T47D (cell line): ENCODE data around the gene KHNYN.
"Not testable (repeated sequence)": the region's sequence is repeated elsewhere in the genome, so short reads cannot be mapped to it uniquely, and the experiment has no call there.

Source experiments
- DNase-seq, 2 experiments: peaks; one replicate each; pipeline versions ENCODE4 v3.0.0 to v3.0.0-alpha.2; 2011 to 2012; ENCODE audit warnings: low read depth in 1 of 2, low spot score in 1 of 2
- JUND ChIP-seq: IDR thresholded peaks from 2 replicates; pipeline ENCODE4 v1.6.1; 2012; ENCODE audit warnings: low read depth
- in situ Hi-C: cut with HindIII; loops from 2 replicates; pipeline ENCODE4 v1.10.0; 2016; ENCODE audit warnings: low sequenced_read_pairs, low pct_unique_long_range_greater_than_20kb

The KHNYN gene

DNA sequence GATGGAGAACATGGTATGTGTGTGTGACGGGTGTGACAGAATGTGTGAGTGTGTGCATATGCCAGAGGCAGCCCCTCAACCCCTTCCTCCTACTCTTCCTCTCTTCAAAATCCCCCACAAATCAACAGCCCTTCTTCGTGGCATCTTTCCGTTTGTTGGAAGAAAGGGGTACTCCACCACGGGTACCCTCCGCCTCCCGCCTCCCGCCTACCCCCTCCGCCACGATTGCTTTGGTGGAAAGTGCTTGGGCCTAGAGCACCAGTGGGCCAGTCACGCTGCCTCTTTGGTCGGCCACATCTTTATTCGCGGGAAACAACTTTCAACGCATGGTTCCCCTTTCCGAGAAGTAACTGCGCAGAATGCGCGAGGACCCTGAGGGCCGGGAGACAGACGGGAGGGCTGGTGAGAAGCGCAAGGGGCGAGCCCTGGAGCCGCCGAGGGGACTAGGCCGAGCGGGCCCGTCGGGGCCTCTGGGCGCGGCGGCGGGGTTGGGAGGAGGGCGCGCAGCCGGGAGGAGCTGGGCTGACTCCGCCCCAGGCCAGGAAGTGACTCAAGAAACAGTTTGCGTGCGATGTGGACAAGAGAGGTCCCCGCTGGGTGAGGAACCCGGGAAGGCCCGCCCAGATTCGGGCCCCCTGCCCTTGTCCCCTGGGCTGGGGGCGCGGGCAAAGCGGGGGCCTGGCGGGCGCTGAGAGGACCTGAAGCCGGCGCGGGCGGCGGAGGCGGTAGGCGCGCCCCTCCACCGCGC, at the start of gene KHNYN, which contains the start of gene CBLN3:
Gene KHNYN, plus strand, starts transcription at position 560 of the 748 bp plus-strand sequence. CDS start 777 bp downstream, outside the sequence.
Gene CBLN3, minus strand, starts transcription at position 274 of the 748 bp plus-strand sequence. CDS start 614 bp downstream, outside the sequence.
- DNase-seq: peak; percentile 84 to 85
- in situ Hi-C loops: no loop called here
- no peak for TF ChIP-seq JUND

DNA sequence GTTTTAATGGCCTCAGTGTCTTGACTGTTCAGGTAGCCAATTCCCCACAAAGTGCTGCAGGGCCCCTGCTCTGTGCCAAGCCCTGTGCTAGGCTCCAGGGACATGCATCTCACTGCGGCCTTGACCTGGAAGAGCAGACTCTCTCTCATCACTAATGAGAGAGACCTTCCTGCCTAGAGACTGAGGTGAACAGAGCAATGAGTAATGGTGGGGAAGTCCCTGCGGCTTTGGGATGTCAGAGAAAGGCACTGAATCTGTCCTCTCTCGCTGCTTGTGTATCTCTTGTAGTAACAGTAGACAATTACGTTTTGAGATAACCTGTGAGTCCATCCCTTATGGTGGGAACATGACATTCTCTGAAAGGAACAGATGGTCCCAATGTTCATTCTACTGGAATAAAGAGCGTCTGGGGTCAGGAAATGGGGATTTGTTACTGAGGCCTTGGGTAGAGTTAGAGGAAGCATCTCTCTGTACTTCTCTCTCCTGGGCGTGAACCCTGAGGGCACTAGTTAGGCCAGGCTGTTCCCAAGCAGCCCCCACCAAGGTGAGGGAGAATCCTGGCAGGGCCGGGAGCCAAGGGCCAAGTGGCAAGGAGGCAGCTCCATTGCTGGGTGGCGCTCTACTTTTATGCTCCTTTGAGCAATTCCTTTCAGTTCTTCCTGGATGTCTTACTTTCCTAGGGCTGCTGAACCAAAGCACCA, 48.2 kb upstream of the KHNYN start:
- DNase-seq: no peak
- no peak for TF ChIP-seq JUND
- in situ Hi-C loops: no loop called here

DNA sequence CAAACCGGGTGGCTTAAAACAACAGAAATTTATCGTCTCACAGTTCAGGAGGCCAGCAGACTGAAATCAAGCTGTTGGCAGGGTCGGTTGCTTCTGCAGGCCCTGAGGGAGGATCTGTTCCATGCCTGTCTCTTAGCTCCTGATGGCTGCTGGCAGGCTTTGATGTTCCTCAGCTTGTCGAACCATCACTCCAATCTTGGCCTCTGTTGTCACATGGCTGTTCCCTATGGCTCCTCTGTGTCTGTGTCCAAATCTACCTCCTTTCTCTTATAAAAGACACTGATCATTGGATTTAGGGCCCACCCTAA, 47.7 kb upstream of the KHNYN start:
- no peak for DNase-seq
- no peak for TF ChIP-seq JUND
- in situ Hi-C loops: no loop called here

DNA sequence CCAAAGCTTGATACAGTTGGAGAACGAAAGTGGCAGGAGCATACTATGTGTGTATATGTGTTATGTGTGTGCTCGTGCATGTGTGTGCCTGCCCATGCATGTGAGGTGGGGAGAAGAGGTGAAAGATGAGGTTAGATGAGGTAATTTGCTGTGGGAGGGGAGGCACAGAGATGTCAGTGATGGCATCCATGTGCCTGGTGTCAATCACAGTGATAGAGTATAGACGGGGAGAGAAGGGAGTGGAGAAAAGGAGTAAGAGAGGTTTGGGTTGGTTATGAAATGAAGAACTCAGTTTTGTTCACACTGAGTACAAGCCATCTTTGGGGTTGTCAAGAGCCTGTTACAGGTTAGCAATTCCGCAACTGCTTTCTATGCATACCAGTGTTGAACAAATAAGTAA, 45.6 kb upstream of the KHNYN start:
- no peak for TF ChIP-seq JUND
- in situ Hi-C loops: no loop called here
- no peak for DNase-seq

DNA sequence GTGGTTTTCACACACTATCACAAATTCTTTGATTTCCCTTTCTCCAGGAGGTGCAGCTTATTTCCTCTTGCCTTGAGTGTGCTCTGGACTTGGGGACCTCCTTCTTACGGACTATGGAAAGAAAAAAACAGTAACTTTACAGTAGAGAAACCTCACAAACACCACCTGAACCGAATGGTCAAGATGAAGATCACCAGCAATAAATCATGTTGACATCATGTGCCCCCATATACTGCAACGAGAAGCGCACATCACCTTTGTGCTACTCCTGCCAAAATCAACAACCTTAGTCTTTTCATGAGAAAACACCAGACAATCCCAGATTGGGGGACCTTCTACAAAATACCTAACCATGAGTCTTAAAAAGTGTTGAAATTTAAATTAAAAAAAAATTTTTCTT, 44.2 kb upstream of the KHNYN start:
- no peak for TF ChIP-seq JUND
- DNase-seq: no peak
- in situ Hi-C loops: no loop called here

DNA sequence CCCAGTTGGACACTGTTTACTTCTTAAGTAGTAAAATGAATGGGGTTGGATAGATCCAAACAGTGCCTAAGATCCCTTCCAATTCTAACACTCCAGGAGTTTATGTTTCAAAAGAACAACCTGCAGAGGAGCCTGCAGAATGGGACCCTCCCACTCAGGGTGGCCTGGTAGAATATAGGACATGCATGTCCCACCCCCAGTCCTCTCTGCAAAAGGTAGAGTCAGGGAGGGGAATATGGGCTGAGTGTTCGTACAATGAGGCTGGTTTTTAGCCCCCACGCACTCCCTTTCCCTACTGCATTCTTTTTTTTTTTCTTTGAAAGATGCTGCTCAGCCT, 42.8 kb upstream of the KHNYN start:
- TF ChIP-seq JUND: no peak
- no peak for DNase-seq
- in situ Hi-C loops: no loop called here

DNA sequence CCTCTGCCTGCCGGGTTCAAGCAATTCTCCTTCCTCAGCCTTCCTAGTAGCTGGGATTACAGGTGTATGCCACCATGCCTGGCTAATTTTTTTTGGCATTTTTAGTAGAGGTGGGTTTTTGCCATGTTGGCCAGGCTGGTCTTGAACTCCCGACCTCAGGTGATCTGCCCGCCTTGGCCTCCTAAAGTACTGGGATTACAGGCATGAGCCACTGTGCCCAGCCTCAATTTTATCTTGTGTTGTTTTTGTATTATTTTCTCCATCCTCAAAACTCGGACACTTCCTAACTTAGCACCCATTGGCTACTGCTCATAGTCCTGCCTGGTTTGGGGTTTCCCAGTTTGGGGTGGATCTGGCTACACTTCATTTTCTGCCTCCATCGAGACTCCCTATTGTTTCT, 42.2 kb upstream of the KHNYN start:
- DNase-seq, in situ Hi-C loops: not testable (repeated sequence)

DNA sequence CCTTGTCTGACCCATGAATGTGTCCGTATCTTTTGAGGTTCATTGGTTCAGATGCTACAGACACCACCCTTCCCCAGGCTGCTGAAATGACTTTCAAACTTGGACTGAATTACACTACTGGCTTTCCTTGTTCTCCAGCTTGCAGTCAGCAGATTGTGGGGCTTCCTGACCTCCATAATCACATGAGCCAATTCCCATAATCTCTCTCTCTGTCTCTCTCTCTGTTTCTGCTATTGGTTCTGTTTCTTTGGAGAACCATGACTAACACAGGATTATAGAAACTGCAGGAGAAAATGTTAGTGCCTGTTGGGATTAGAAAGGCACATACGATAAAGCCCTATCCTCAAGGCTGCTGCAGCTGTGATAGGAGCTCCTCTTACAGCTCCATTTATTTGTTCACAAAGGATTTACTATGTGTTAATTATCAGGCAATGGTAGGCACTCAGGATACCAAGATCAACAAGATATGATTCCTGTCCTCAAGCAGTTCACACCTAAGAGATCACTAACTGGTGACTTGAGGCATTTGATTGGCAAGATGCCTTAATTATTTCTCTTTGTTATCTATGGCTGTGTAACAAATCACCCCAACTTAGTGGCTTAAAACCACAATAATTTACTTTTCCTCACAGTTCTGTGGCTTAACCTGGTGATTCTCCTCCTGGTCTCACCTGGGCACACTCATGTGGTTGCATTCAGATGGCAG, 41.1 kb upstream of the KHNYN start:
- in situ Hi-C loops: no loop called here
- DNase-seq: no peak

DNA sequence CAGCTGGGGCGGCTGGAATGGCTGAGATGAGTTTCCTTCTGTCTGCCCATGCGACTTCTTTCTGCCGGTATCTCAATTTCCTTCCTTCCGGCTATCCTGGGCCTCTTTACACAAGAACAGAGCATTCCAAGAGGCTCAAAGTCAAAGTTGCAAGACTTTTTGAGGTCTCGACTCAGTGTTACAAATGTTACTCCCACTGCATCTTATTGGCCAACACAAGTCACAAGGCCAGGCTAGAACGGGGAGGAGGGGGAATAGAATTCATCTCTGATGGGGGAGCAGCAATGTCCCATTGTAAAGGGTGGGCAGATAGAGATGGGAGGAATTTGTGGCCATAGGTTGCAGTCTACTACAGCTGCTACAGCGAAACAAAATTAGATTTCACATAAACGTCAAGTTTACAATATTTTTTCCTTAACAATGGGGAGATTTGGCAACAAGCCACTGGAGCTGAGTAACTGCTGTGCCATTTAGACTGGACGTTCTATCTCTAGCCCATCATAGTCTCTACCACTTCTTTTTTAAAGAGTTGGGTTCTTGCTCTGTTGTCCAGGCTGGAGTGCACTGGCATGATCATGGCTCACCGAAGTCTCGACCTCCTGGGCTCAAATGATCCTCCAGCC, 40.4 kb upstream of the KHNYN start:
- in situ Hi-C loops: no loop called here
- DNase-seq: no peak
- TF ChIP-seq JUND: no peak

More for the DNA sequence above, 41.1 kb upstream of the KHNYN start:
- TF ChIP-seq JUND: no peak

DNA sequence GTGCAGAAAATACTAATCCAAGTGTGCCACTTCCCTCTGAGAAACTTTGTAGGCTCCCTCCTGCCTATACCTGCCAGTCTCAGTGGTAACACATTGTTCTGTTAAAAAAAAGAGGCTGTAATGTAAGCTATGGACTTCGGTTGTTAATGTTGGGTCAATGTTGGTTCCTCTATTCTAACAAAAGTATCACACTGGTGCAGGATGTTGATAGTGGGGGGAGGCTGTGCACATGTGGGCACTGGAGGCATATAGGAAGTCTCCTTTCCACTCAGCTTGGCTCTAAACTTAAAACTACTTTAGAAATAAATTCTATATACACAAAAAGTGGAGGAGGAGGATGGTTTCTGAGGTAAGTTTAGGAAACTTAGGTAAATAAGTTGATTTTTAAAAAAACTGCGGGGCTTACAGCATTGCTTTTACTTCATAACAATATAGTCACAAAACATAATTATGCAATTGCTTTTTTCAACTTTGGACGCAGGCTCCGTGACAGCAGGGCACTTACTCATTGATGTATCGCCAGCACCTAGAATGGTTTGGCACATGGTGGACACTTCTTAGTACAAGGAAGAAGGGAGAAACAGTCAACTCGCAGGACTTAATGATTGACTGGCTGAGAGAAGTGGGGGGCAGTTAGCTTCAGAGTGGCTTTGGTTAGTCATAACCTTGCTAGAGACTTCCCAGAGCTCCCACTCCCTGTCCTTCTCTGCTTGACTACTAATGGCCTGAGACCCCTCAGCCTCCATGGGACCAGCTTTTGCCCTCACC, 38.9 kb upstream of the KHNYN start:
- no peak for TF ChIP-seq JUND
- no peak for DNase-seq
- in situ Hi-C loops: no loop called here

DNA sequence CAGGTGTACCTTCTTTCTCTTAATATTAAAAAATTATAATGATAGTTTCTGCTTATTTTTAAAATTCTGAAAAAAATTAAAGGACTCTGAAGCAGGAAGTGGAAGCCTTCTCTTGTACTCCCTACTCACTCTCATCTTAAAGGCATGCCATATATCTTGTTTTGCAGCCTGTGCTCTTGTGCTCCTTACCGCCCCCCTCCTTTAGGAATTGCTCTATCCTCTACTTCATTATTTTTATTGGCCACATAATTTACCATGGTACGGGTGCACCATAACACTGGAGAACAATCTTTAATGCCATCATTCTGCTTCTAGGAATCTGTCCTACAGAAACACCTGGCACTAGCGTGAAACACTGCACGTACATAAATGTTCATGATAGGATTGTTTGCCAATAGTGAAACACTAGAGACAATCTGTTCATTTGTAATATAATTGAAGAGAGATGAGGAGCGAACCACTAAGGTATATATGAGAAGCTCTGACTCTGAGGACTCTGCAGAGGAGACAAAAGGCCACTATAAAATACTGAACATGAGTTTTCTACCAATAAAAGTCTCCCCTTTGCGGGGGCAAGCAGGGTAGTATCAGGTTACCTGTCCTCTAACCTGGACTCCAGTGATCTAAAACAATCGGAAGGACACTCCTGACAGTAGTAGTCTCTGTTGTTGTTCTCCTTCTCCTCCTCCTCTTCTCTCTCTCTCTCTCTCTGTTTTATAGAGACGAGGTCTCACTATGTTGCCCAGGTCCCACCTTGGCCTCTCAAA, 37.2 kb upstream of the KHNYN start:
- in situ Hi-C loops: no loop called here
- no peak for TF ChIP-seq JUND
- DNase-seq: peak; percentile 27 to 91
